Measurements from ENCODE around the gene GABRR3.
A peak's percentile ranks its signal among the peaks of the same experiment; 100 is the strongest.

GABRR3 gene

DNA sequence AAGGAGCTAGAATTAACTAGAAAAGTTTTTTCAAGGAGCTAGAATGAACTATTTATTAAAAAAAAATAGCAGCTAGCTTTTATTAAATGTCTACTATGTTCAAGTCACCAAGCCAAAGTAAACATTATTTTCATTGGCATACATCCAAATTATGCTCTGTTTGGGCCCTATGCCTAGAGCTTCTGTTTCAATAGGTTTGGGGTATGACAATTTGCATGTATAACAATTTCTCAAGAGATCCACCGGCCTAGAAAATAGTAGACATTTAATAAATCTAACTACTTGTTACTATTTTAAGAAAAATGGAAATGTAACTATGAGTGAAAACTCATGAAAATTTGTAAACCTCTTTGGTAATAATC is 8.0 kb downstream of the GABRR3 start:
- ChIA-PET POLR2A (no interaction called here), CTCF (interaction anchor here (0.7 to 7.9 kb wide), 8 partner anchors 12 to 308 kb away, joined by 3 to 177 read pairs (median 5); no protein-coding TSS in a partner anchor)
- DNase-seq (ENCODE audit: low read depth, low spot score), result no peak
- no peak overlapping the region for H3K4me3 ChIP-seq (ENCODE audit: low read depth, low read length)
- TF ChIP-seq, protein P1, sequence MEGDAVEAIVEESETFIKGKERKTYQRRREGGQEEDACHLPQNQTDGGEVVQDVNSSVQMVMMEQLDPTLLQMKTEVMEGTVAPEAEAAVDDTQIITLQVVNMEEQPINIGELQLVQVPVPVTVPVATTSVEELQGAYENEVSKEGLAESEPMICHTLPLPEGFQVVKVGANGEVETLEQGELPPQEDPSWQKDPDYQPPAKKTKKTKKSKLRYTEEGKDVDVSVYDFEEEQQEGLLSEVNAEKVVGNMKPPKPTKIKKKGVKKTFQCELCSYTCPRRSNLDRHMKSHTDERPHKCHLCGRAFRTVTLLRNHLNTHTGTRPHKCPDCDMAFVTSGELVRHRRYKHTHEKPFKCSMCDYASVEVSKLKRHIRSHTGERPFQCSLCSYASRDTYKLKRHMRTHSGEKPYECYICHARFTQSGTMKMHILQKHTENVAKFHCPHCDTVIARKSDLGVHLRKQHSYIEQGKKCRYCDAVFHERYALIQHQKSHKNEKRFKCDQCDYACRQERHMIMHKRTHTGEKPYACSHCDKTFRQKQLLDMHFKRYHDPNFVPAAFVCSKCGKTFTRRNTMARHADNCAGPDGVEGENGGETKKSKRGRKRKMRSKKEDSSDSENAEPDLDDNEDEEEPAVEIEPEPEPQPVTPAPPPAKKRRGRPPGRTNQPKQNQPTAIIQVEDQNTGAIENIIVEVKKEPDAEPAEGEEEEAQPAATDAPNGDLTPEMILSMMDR (IDR thresholded peaks at IDR 0.05; ENCODE audit: insufficient read depth, low read length, missing control alignments), result no peak

- TF ChIP-seq, protein P1 (IDR thresholded peaks at IDR 0.05; ENCODE audit: insufficient read depth, low read length, missing control alignments), result no peak
- ChIA-PET POLR2A (no interaction called here), CTCF (interaction anchor here (0.6 to 7.9 kb wide), 11 partner anchors 12 to 307 kb away, joined by 3 to 177 read pairs (median 4); no protein-coding TSS in a partner anchor)
- DNase-seq (ENCODE audit: low read depth, low spot score), result no peak
- no peak overlapping the region for H3K4me3 ChIP-seq (ENCODE audit: low read depth, low read length)
Observed at GRCh38 chr3:98026425-98027084, 8.6 kb downstream of the GABRR3 start.

GRCh38 chr3:98025392-98025945 is 9.6 kb downstream of the GABRR3 start:
- POLR2A ChIA-PET, result no interaction called here
- TF ChIP-seq, protein P1 (IDR thresholded peaks at IDR 0.05; ENCODE audit: insufficient read depth, low read length, missing control alignments), result no peak
- no peak overlapping the region for H3K4me3 ChIP-seq (ENCODE audit: low read depth, low read length)
- CTCF ChIA-PET, result interaction anchor here (1.2 to 7.9 kb wide), 7 partner anchors 13 to 306 kb away, joined by 3 to 177 read pairs (median 52); no protein-coding TSS in a partner anchor
- no peak for DNase-seq (ENCODE audit: low read depth, low spot score)

DNA sequence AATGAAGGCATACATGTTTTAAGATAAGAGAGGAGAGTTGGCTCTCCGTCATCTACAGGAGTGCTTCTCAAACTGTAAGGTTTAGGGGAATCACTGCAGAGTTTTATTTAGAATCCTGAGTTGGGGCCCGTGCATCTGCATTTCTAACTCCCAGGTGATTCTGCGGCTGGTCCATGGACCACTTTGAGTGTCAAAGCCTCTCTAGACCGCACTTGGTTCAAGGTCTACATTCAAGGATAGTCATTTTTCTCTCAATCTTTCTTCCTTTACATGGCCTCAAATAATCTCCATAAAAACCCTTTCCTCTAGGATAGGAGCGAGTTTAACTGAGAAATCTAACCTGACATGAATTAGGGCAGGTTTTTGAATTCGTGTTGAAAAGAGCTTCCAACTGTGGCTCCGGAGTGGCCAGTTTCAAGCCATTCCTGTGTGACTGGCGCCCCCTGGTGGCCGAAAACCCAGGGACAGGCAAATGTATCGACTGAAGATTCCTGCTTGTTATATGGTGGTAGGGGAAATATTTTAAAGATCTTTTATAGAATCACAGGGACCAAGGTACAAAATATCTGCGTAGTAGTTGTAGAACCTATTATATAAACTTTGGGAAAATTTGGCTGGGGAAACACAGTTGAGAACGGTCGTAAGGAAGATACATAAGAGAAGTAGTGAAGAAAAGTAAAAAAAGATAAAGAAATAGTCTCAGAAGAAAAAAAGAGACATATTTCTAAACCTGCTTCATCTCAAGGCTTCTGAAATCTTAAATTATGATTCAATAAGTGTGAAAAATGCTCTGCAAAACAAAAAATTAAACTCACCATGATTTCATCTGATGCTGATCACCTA is 11.9 kb downstream of the GABRR3 start:
- ChIA-PET CTCF (interaction anchor here (0.5 to 7.9 kb wide), 30 partner anchors 10 to 1156 kb away, joined by 3 to 177 read pairs (median 5); partner anchors contain the start of gene ARL6), POLR2A (interaction anchor here (1.6 kb wide), 1 partner anchor 259 kb away, joined by 3 read pairs; the partner anchor contains the start of gene ARL6)
- DNase-seq (ENCODE audit: low read depth, low spot score), result peak; percentile 21
- no peak overlapping the region for H3K4me3 ChIP-seq (ENCODE audit: low read depth, low read length)
- TF ChIP-seq, protein P1 (IDR thresholded peaks at IDR 0.05; ENCODE audit: insufficient read depth, low read length, missing control alignments), result peak; percentile 84

GRCh38 chr3:98021830-98022560 is 13.1 kb downstream of the GABRR3 start:
- TF ChIP-seq, protein P1 (IDR thresholded peaks at IDR 0.05; ENCODE audit: insufficient read depth, low read length, missing control alignments), result no peak
- CTCF ChIA-PET, result interaction anchor here (0.8 to 7.9 kb wide), 23 partner anchors 9 to 303 kb away, joined by 3 to 177 read pairs (median 6); partner anchors contain the start of genes ARL6 and CRYBG3
- DNase-seq (ENCODE audit: low read depth, low spot score), result no peak
- POLR2A ChIA-PET, result interaction anchor here (0.8 to 1.6 kb wide), 2 partner anchors 200 to 258 kb away, joined by 3 read pairs; partner anchors contain the start of genes ARL6 and CRYBG3
- no peak overlapping the region for H3K4me3 ChIP-seq (ENCODE audit: low read depth, low read length)

Measured in AG04449 (cell line).